Mesodermal cell (in vitro differentiated cells): Measurements from ENCODE around the gene MORN1.
A peak's percentile ranks its signal among the peaks of the same experiment; 100 is the strongest.

Experiments
- H3K27ac ChIP-seq: 2 replicates; pipeline ENCODE4 v1.7.0; 2013; ENCODE audit warnings: mild to moderate bottlenecking, low read depth, low read length, moderate library complexity; ENCODE audit not compliant: severe bottlenecking
- H3K36me3 ChIP-seq: 2 replicates; pipeline ENCODE4 v1.7.1; 2013; ENCODE audit warnings: mild to moderate bottlenecking, low read length, moderate library complexity; ENCODE audit not compliant: control insufficient read depth, insufficient read depth
- H3K4me1 ChIP-seq: one replicate; pipeline ENCODE4 v1.7.1; 2013; ENCODE audit warnings: mild to moderate bottlenecking, low read length; ENCODE audit not compliant: insufficient read depth, control insufficient read depth, poor library complexity, severe bottlenecking
- H3K4me3 ChIP-seq: 2 replicates; pipeline ENCODE4 v1.7.0; 2013; ENCODE audit warnings: low read length, control low read depth, mild to moderate bottlenecking; ENCODE audit not compliant: insufficient read depth, poor library complexity, severe bottlenecking; ENCODE audit errors: extremely low read depth
- H3K9me3 ChIP-seq: 2 replicates; pipeline ENCODE4 v1.7.1; 2013; ENCODE audit warnings: mild to moderate bottlenecking, low read length, moderate library complexity; ENCODE audit not compliant: control insufficient read depth
- WGBS, 2 experiments: methylation state at CpG; one replicate each; pipeline ENCODE4 v1.1.5; 2013; ENCODE audit warnings: missing lambda C conversion rate in 2 of 2; ENCODE audit not compliant: insufficient coverage in 2 of 2; 5-methylcytosine and 5-hydroxymethylcytosine counted together

MORN1 gene

GRCh38 chr1:2282556-2283270 lies 108.6 kb downstream of the MORN1 start:
- 96 to 99% methylated on average over 24 to 26 of the region's 29 CpGs for WGBS, 2 experiments

GRCh38 chr1:2279817-2280216 lies 111.5 kb downstream of the MORN1 start:
- Histone ChIP-seq H3K36me3 (peaks cover 57% of the 10 kb centered on the region), H3K4me1 (peaks cover 46% of the 10 kb centered on the region), H3K9me3 (no peaks in the 10 kb centered on the region), H3K27ac (peak overlapping the region; percentile 89), H3K4me3 (no peak overlapping the region)
- WGBS, 2 experiments = 77 to 82% methylated on average over 4 to 8 of the region's 9 CpGs

More at GRCh38 chr1:2282556-2283270, 108.6 kb downstream of the MORN1 start:
- Histone ChIP-seq H3K4me1 (peaks cover 24% of the 10 kb centered on the region), H3K4me3 (no peak overlapping the region), H3K9me3 (no peaks in the 10 kb centered on the region), H3K36me3 (peaks cover 43% of the 10 kb centered on the region), H3K27ac (no peak overlapping the region)

GRCh38 chr1:2279210-2279639 lies 112.1 kb downstream of the MORN1 start:
- peak overlapping the region; percentile 89 for H3K27ac ChIP-seq
- H3K4me3 ChIP-seq = no peak overlapping the region
- peaks cover 56% of the 10 kb centered on the region for H3K36me3 ChIP-seq
- 0 to 5% methylated on average over 1 to 6 of the region's 13 CpGs for WGBS, 2 experiments
- H3K9me3 ChIP-seq = no peaks in the 10 kb centered on the region
- H3K4me1 ChIP-seq = peaks cover 48% of the 10 kb centered on the region

GRCh38 chr1:2278591-2279209 lies 112.7 kb downstream of the MORN1 start:
- Histone ChIP-seq H3K4me3 (no peak overlapping the region), H3K36me3 (peaks cover 57% of the 10 kb centered on the region), H3K27ac (peak overlapping the region; percentile 89), H3K9me3 (no peaks in the 10 kb centered on the region), H3K4me1 (peaks cover 48% of the 10 kb centered on the region)
- 50 to 53% methylated on average over 9 to 12 of the region's 16 CpGs for WGBS, 2 experiments

GRCh38 chr1:2277741-2278488 lies 113.4 kb downstream of the MORN1 start:
- Histone ChIP-seq H3K36me3 (peaks cover 55% of the 10 kb centered on the region), H3K4me3 (no peak overlapping the region), H3K27ac (peak overlapping the region; percentile 89), H3K9me3 (no peaks in the 10 kb centered on the region), H3K4me1 (peaks cover 48% of the 10 kb centered on the region)
- 95 to 98% methylated on average over 24 to 25 of the region's 25 CpGs for WGBS, 2 experiments

- no peak overlapping the region for H3K27ac ChIP-seq
- 91 to 94% methylated on average over 8 to 10 of the region's 12 CpGs for WGBS, 2 experiments
Measured at GRCh38 chr1:2276803-2277580, 114.4 kb downstream of the MORN1 start.

GRCh38 chr1:2275796-2276536 lies 115.4 kb downstream of the MORN1 start:
- WGBS, 2 experiments = 70 to 80% methylated on average over 8 to 13 of the region's 14 CpGs
- Histone ChIP-seq H3K36me3 (peaks cover 48% of the 10 kb centered on the region), H3K4me3 (no peak overlapping the region), H3K27ac (peak overlapping the region; percentile 36), H3K9me3 (no peaks in the 10 kb centered on the region), H3K4me1 (peaks cover 65% of the 10 kb centered on the region)

More at GRCh38 chr1:2276803-2277580, 114.4 kb downstream of the MORN1 start:
- Histone ChIP-seq H3K36me3 (peaks cover 48% of the 10 kb centered on the region), H3K4me3 (no peak overlapping the region), H3K9me3 (no peaks in the 10 kb centered on the region), H3K4me1 (peaks cover 54% of the 10 kb centered on the region)

GRCh38 chr1:2274929-2275475 lies 116.4 kb downstream of the MORN1 start:
- peak overlapping the region; percentile 6 for H3K27ac ChIP-seq
- peaks cover 43% of the 10 kb centered on the region for H3K36me3 ChIP-seq
- WGBS, 2 experiments = 95 to 96% methylated on average over 18 to 19 of the region's 21 CpGs
- peaks cover 69% of the 10 kb centered on the region for H3K4me1 ChIP-seq
- H3K9me3 ChIP-seq = no peaks in the 10 kb centered on the region
- no peak overlapping the region for H3K4me3 ChIP-seq

GRCh38 chr1:2274231-2274928 lies 117.0 kb downstream of the MORN1 start:
- Histone ChIP-seq H3K4me1 (peaks cover 63% of the 10 kb centered on the region), H3K27ac (no peak overlapping the region), H3K36me3 (peaks cover 42% of the 10 kb centered on the region), H3K4me3 (no peak overlapping the region), H3K9me3 (no peaks in the 10 kb centered on the region)
- WGBS, 2 experiments = 96 to 99% methylated on average over 16 to 24 of the region's 24 CpGs
